GM19035 (cell line): ENCODE results near the gene FRS2.

ENCODE experiments used
- ATAC-seq: cut with Tn5 transposase; IDR thresholded peaks from one replicate; pipeline ENCODE4 v1.9.1; 2021; ENCODE audit not compliant: unreplicated experiment

The FRS2 gene

DNA sequence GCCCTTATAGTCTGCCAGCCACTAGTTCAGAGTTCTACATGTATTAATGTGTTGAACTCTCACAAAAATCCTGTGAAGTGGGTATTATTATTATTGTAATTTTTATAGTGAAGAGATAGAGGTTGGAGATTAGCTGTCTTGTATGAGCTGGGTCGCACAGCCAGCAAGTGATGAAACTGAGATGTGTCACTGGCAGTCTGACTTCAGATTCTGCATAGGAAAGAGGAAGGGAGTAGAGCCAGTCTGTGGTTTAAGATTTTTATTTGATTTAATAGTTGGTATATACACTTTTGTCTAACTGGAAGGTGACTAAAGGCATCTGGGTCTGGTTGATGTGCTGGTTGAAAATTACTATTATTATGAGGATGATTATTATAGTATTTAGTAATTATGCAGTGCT lies 5.8 kb upstream of the FRS2 start:
- no peak for ATAC-seq

DNA sequence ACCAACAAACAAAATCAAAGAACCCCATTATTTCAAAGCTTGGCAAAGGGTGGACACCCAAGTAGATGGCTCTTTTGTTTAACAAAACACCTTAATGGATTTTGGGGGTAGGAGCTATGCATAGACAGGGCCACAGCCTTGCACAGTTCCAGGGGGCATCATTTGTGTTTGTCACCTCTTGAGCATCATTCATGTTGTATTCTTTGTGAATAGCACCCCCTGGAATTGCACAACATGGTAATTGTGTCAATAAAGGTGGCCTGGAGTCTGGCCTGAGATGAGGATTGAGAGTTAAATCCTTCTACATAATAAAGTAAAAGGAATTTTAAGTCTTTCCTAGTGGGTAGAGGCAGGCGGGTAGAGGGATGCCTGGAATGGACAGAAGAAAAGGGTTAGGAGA lies 3.3 kb upstream of the FRS2 start:
- ATAC-seq = no peak

DNA sequence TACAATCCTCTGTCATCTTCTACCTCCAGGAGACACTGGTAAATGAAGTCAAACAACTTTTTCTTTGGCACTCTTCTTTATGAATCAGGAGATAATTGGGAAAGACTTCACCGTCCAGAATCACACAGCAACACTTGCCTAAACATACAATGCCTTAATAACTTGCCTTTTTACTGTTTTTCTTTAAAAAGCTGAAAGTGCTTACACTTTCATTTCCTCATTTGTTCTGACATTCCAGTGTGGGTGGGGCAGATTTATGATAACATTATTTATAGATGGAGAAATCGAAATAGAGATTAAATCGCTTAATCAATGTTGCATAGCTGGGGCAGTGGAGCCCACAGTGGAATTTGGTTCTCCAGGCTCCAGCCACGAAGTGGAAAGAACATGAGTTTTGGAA lies 2.8 kb upstream of the FRS2 start:
- ATAC-seq = no peak

DNA sequence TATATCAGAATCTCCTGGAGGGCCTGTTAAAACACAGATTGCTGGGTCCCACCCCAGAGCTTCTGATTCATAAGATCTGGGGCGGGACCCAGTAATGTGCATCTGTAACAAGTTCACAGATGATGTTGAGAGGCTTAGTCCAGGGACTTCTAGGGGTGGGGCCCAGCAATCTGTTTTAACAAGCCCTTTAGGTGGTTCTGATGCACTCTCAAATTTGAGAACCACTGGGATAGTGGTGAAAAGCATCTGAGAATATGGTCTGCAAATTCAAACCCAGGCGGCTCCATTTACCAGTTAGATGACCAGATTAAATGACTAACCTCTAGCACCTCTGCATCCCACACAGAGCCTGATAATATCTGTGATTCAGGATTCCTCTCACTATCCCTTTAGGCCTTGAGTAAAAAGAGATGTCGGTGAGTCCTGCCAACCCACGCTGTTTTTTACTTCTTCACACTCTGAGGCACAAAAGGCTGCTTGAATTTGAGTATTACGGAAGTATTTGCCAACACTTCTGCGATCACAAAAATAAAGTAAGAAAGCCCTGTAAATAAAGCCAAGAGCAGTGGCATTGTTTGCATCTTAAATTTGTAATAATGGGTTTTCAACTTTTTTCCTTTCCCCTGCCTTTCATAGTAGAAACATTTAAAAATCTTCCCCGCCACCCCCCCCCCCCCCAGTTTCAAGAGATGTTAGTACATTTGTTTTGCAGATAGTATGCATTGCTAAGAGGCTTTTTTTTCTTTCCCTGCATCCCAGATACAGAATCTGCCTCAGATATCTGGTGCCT lies 1.8 kb upstream of the FRS2 start:
- no peak for ATAC-seq

DNA sequence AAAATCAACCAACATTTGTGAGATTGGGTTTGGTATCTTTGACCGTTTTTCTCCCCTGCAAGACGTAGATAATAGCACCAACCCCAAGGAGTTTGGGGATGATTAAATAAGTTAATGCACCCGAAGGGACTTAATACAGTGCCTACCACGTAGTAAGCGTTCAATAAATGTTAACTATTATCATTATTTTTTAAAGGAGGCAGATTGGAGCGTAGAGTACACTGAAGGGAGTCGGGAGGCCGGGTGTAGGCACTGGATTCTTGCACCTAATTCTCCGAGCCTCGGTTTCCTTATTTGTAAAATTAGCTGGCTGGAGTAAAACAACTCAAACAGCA lies 367 bp upstream of the FRS2 start:
- ATAC-seq = no peak

DNA sequence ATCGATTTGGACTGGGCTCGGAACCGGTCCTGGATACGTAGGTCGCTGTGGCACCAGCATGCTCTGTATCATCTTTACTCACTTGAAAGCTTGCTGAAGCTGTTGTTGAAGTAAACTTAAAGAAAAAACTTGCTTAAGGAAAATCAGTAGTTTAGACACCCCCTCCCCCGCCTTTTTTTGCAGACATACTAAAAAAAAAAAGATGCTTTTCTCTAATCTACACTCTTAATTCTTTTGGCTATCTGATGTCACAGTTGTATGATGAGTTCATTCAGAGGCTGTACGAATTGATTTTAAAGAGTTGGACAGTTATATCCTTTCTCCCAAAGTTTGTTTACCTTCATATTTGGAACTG lies 865 bp downstream of the FRS2 start:
- no peak for ATAC-seq

- ATAC-seq = no peak
Observed at GRCh38 chr12:69471667-69472385, 1.6 kb downstream of the FRS2 start.

DNA sequence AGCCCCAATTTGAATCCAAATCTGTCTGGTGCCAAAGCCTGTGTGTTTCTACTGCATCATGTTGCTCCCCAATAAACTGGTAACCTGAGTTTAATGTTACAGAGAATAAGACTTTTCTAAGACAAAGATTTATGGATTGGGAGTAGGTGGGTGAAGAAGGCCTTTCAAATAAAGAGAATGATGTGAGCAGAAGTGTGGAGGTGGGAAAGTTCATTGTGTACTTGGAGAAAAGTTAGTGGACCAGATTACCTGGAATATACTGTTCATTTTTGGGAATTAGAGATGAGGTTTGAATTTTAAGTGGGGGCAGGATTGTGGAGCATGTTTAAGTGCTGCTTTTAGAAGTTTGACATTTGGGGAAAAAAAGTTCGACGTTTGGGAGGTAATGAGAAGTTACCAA lies 3.1 kb downstream of the FRS2 start:
- ATAC-seq = no peak

DNA sequence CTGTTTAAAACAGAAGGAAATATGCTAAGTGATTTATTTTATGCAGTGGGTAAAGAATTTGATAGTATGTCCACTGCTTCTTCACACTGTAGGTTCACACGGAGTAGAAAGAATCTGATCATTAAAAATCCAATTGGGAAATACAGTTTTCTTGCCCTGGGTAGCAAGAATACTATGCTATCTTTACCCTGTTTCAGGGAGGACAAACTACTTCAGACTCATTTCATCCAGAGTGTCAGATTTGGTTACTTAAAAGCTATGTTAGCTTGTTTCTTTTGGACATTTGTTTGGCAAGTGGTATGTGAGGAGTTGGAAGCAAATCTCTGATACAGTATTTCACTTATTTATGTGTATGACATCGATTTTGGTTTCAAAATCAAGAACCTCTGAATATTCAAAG lies 4.3 kb downstream of the FRS2 start:
- ATAC-seq = no peak

- no peak for ATAC-seq
Observed at GRCh38 chr12:69475237-69475975, 5.2 kb downstream of the FRS2 start.

GRCh38 chr12:69476276-69477017 lies 6.3 kb downstream of the FRS2 start:
- no peak for ATAC-seq

- ATAC-seq = no peak
Observed at GRCh38 chr12:69479675-69480074, 9.5 kb downstream of the FRS2 start.

DNA sequence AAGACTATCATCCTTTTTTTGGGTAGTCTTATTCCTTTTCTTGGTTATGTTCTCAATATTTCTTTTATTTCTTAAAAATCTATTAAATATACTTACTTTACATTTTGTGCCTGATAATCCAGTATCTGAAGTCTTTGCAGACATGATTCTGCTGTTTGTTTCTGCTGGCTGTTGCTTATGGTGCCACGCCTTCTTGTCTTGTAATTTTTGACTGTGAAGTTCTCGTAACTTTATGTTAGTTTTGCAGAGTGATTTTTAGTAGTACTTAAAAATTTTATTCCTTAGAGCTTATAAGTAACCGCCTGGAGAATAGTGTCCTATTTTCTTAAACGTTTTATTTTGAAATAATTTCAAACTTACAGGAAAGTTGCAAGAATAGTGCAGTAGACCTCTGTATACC lies 10.5 kb downstream of the FRS2 start:
- no peak for ATAC-seq

GRCh38 chr12:69481133-69481532 lies 10.9 kb downstream of the FRS2 start:
- ATAC-seq = no peak

- no peak for ATAC-seq
Observed at GRCh38 chr12:69483700-69484099, 13.5 kb downstream of the FRS2 start.

DNA sequence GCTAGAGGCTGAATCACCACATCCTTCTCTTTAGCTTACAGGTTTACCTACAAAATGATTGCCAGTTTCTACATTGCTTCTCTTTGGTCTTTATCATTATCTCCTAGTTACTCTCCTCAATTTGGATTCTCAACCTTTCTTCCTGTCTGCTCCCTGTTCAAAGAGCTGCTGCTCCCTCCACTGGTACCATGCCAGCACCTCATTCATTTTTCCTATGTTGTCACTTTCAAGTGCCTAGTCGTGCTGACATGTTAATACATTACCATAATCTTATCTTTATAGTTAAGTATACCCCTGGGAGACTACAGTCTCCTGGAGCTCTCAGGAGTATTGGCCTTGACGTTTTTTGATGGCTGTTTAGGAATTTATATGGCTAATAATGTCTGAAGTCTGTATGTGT lies 14.2 kb downstream of the FRS2 start:
- ATAC-seq = no peak

GRCh38 chr12:69490920-69491643 lies 20.9 kb downstream of the FRS2 start:
- no peak for ATAC-seq

DNA sequence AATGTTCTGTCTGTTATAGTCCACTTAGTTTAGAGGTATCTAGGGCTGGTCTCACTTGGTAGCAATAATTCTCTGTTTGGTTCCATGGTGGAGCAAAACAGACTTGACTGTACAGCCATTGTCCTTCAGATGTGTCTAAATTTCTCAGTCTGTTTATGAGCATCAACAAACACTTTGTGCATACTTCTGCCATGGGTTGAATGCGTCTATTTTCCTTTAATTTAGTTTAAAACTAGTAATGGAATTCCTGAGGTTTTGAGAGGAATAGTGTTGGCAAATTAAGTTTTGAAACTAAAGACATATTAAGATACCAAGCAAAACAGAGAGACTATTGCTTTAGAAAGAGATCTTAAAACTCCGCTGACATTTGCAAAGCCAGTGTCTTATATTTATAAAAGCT lies 22.6 kb downstream of the FRS2 start:
- no peak for ATAC-seq

DNA sequence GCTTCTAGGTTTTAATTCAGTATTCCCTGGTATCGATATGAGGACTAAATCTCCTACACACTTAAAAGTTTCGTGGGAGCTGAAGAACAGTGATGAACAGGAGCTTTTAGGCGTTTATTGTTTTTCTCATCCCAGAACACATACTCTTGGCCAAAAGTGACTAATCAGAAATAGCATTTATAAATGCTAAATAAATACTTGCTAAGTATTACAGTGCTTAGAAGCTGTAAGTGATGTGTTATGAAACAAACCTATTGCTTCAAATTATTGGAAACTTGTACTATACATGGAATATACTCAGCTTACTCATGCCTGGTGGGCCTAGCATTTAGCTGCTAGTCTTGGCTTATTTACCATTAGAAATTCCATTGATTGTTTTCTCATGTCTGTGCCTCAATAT lies 24.9 kb downstream of the FRS2 start:
- no peak for ATAC-seq

DNA sequence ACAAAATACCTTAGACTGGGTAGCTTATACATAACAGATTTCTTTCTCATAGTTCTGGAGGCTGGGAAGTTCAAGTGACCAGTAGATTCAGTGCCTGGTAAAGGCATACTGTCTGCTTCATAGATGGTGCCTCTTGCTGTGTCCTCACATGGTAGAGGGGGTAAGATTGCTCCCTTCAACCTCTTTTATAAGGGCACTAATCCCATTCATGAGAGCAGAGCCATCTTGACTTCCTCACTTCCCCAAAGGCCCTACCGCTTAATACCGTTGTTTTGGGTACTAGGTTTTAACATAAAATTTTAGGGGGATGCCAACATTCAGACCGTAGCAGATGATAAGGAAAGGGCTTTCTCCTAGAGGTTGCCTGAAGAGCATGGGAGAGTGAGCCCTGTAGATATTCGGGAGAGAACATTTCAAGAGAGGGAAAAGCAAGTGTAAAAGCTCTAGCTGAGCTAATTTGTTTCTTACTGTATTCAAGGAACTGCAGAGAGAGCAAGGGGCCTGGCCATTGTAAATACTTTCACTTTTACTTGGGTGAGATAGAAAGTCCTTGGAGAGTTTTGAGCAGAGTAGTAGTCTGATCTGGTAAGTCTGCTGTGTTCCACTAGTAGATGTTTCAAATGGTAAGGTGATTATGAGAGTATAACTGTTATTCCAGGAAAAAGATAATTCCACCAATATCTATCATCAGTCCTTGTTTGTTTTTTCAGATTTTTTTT lies 27.3 kb downstream of the FRS2 start:
- peak; percentile 95 for ATAC-seq
